HepG2 (cell line): Measurements from ENCODE around the gene KDM5A. TPM values are rescaled to one million over a fixed set of nuclear protein-coding genes. Genes with fewer than 3 reads are reported as not detected.

Experiments used
- ARNT2 ChIP-seq: sonication (generic); formaldehyde crosslinking; IDR thresholded peaks from 2 replicates; pipeline ENCODE4 v1.8.0; 2022; ENCODE audit warnings: mild to moderate bottlenecking, low read depth, missing genetic modification reagents, moderate library complexity
- ATF4 ChIP-seq, 2 experiments: fragments of 450-650 bp in 1 of 2; sonication (generic) in 1 of 2; formaldehyde crosslinking; IDR thresholded peaks; 2 replicates each; pipeline versions ENCODE4 v1.5.0 to v1.8.0; 2020 to 2022; ENCODE audit warnings: mild to moderate bottlenecking in 1 of 2, missing genetic modification reagents in 1 of 2
- KLF9 ChIP-seq: IDR thresholded peaks from 2 replicates; pipeline ENCODE4 v1.6.1; 2016; ENCODE audit warnings: low read depth
- NCOA2 ChIP-seq: sonication (generic); formaldehyde crosslinking; IDR thresholded peaks from 2 replicates; pipeline ENCODE4 v1.8.0; 2022; ENCODE audit warnings: inconsistent platforms
- RFXANK ChIP-seq: IDR thresholded peaks from 2 replicates; pipeline ENCODE4 v1.6.1; 2016
- RNF219 ChIP-seq: sonication (generic); formaldehyde crosslinking; IDR thresholded peaks from 2 replicates; pipeline ENCODE4 v1.5.0; 2020; ENCODE audit warnings: mild to moderate bottlenecking, missing genetic modification reagents
- SMAD9 ChIP-seq: sonication (generic); formaldehyde crosslinking; IDR thresholded peaks from 2 replicates; pipeline ENCODE4 v1.5.1; 2020; ENCODE audit warnings: mild to moderate bottlenecking, missing genetic modification reagents
- U2AF2 ChIP-seq: fragments of 200-400 bp; formaldehyde crosslinking; IDR thresholded peaks from 2 replicates; pipeline ENCODE4 v1.6.1; 2017; ENCODE audit warnings: low read depth, mild to moderate bottlenecking, low read length
- ZBTB14 ChIP-seq: sonication (generic); formaldehyde crosslinking; IDR thresholded peaks from 2 replicates; pipeline ENCODE4 v1.4.0; 2020; ENCODE audit warnings: missing genetic modification reagents
- ZFAT ChIP-seq: sonication (generic); formaldehyde crosslinking; conservative IDR thresholded peaks from 2 replicates; pipeline ENCODE4 v1.8.1; 2023; ENCODE audit warnings: missing genetic modification reagents, inconsistent platforms
- ZNF124 ChIP-seq: sonication (generic); formaldehyde crosslinking; IDR thresholded peaks from 2 replicates; pipeline ENCODE4 v1.4.0; 2020; ENCODE audit warnings: missing genetic modification reagents
- ZNF251 ChIP-seq: sonication (generic); formaldehyde crosslinking; IDR thresholded peaks from 2 replicates; pipeline ENCODE4 v1.9.0; 2021; ENCODE audit warnings: mild to moderate bottlenecking, missing genetic modification reagents
- ZNF501 ChIP-seq: sonication (generic); formaldehyde crosslinking; IDR thresholded peaks from 2 replicates; pipeline ENCODE4 v1.5.1; 2020; ENCODE audit warnings: mild to moderate bottlenecking, moderate library complexity, missing genetic modification reagents
- ZNF737 ChIP-seq: sonication (generic); formaldehyde crosslinking; IDR thresholded peaks from 2 replicates; pipeline ENCODE4 v1.5.0; 2020; ENCODE audit warnings: missing genetic modification reagents, mild to moderate bottlenecking, borderline replicate concordance
- ZNF878 ChIP-seq: sonication (generic); formaldehyde crosslinking; IDR thresholded peaks from 2 replicates; pipeline ENCODE4 v1.8.1; 2023; ENCODE audit warnings: mild to moderate bottlenecking, missing genetic modification reagents, moderate library complexity
- polyA plus RNA-seq, 8 experiments: library from polyadenylated mRNA; depleted of rRNA in 3 of 8; stranded (reverse) in 7 of 8; unstranded in 1 of 8; fragments of >200 nt; fragmentation: Illumina TruSeq in 4 of 8; extraction: Trizol in 4 of 8; gene quantifications; 2 replicates each; pipeline versions ENCODE4 v1.2.1 to v1.2.3, GENCODE V29; 2011 to 2016; ENCODE audit warnings: low read depth in 4 of 8, missing spikeins in 1 of 8, mixed read lengths in 1 of 8; ENCODE audit not compliant: insufficient read depth in 1 of 8
- total RNA-seq, 5 experiments: library from RNA; depleted of rRNA; stranded (reverse); fragments of >200 nt; fragmentation: Illumina TruSeq; extraction: Trizol; gene quantifications; 2 replicates each; pipeline ENCODE4 v1.2.3, GENCODE V29; 2016; ENCODE audit warnings: low read depth in 1 of 5
- TF ChIP-seq, protein P1 (sequence below), 2 experiments: sonication (generic) in 1 of 2; formaldehyde crosslinking in 1 of 2; IDR thresholded peaks; 2 replicates each; pipeline versions ENCODE4 v1.5.1 to v1.6.1; 2011 to 2020; ENCODE audit warnings: borderline replicate concordance in 1 of 2, low read depth in 1 of 2, low read length in 1 of 2, mild to moderate bottlenecking in 1 of 2, missing genetic modification reagents in 1 of 2, moderate library complexity in 1 of 2
- TF ChIP-seq, protein P2 (sequence below): sonication (generic); formaldehyde crosslinking; IDR thresholded peaks from 2 replicates; pipeline ENCODE4 v1.5.0; 2020; ENCODE audit warnings: missing genetic modification reagents
- TF ChIP-seq, protein P3 (sequence below): sonication (generic); formaldehyde crosslinking; IDR thresholded peaks from 2 replicates; pipeline ENCODE4 v1.4.0; 2020; ENCODE audit warnings: missing genetic modification reagents

Gene KDM5A
- total and polyA plus RNA-seq, 2 of the 13 experiments (the other 11 are each of a cell fraction or from before 2014, with no cell fraction given): 12.0 to 29.2 TPM

- TF ChIP-seq, protein P1, sequence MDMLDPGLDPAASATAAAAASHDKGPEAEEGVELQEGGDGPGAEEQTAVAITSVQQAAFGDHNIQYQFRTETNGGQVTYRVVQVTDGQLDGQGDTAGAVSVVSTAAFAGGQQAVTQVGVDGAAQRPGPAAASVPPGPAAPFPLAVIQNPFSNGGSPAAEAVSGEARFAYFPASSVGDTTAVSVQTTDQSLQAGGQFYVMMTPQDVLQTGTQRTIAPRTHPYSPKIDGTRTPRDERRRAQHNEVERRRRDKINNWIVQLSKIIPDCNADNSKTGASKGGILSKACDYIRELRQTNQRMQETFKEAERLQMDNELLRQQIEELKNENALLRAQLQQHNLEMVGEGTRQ (IDR thresholded peaks at IDR 0.05; ENCODE audit: low read depth, low read length): no peak
- TF ChIP-seq, protein P1 (CRISPR knock-in tag; IDR thresholded peaks at IDR 0.05; ENCODE audit: borderline replicate concordance): 0 out of 2 replicates have a peak, but pooled peaks have one; percentile 15
- TF ChIP-seq, protein P2, sequence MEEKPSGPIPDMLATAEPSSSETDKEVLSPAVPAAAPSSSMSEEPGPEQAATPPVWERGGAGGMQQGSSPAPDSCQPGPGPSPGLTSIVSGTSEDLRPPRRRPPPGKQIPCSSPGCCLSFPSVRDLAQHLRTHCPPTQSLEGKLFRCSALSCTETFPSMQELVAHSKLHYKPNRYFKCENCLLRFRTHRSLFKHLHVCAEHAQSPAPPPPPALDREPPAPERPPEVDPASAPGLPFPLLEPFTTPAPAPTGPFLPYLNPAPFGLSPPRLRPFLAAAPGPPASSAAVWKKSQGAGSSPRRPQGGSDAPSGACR (CRISPR knock-in tag): no peak; the same call in 1 of the 2 replicates
- TF ChIP-seq ZNF501 (CRISPR knock-in tag): peak; percentile 88; the same call in 1 of the 2 replicates
- TF ChIP-seq ZNF251 (CRISPR knock-in tag): no peak
- TF ChIP-seq ARNT2 (CRISPR knock-in tag): peak; percentile 80; the same call in 1 of the 2 replicates
- no peak for TF ChIP-seq ZNF124 (CRISPR knock-in tag)
- TF ChIP-seq KLF9 (CRISPR knock-in tag): no peak
- no peak for TF ChIP-seq NCOA2 (CRISPR knock-in tag)
- TF ChIP-seq RFXANK (CRISPR knock-in tag): 0 out of 2 replicates have a peak, but pooled peaks have one; percentile 23
- no peak for TF ChIP-seq ZNF737
- TF ChIP-seq ZBTB14 (CRISPR knock-in tag): no peak
- no peak for TF ChIP-seq U2AF2
- TF ChIP-seq ZFAT (CRISPR knock-in tag): peak; percentile 77
- 0 out of 4 replicates have a peak, but pooled peaks of 1 of the 2 experiments have one; percentile 22 for TF ChIP-seq ATF4 (CRISPR knock-in tag; IDR thresholded peaks at IDR 0.05)
- TF ChIP-seq, protein P3, sequence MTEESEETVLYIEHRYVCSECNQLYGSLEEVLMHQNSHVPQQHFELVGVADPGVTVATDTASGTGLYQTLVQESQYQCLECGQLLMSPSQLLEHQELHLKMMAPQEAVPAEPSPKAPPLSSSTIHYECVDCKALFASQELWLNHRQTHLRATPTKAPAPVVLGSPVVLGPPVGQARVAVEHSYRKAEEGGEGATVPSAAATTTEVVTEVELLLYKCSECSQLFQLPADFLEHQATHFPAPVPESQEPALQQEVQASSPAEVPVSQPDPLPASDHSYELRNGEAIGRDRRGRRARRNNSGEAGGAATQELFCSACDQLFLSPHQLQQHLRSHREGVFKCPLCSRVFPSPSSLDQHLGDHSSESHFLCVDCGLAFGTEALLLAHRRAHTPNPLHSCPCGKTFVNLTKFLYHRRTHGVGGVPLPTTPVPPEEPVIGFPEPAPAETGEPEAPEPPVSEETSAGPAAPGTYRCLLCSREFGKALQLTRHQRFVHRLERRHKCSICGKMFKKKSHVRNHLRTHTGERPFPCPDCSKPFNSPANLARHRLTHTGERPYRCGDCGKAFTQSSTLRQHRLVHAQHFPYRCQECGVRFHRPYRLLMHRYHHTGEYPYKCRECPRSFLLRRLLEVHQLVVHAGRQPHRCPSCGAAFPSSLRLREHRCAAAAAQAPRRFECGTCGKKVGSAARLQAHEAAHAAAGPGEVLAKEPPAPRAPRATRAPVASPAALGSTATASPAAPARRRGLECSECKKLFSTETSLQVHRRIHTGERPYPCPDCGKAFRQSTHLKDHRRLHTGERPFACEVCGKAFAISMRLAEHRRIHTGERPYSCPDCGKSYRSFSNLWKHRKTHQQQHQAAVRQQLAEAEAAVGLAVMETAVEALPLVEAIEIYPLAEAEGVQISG (CRISPR knock-in tag): peak; percentile 78
- TF ChIP-seq ZNF878: peak; percentile 63; the same call in 1 of the 2 replicates
- TF ChIP-seq SMAD9 (CRISPR knock-in tag): no peak
- no peak for TF ChIP-seq RNF219 (CRISPR knock-in tag)
These were observed 12.3 kb upstream of the KDM5A start, which contains the start of gene CCDC77 (continued) for GRCh38 chr12:401235-402028.
